Measurements from ENCODE around the gene MRPL21. TPM values are rescaled to one million over a fixed set of nuclear protein-coding genes. Genes with fewer than 3 reads are reported as not detected.

MRPL21 gene
- total and polyA plus RNA-seq, 2 experiments from 2014 or later, result 62.4 to 232 TPM

GRCh38 chr11:68900835-68901381 lies 2.7 kb downstream of the MRPL21 start:
- Mint-ChIP-seq H3K27ac (no peak overlapping the region), H3K4me1 (peaks cover 33% of the 10 kb centered on the region), H3K4me3 (no peak overlapping the region), H3K9me3 (no peaks in the 10 kb centered on the region), H3K27me3 (ENCODE audit: insufficient read depth, low read depth, poor library complexity) (peaks cover 8% of the 10 kb centered on the region), H3K36me3 (ENCODE audit: low read depth) (peaks cover 43% of the 10 kb centered on the region)
- no peak overlapping the region for H3K4me2 ChIP-seq
- DNase-seq (ENCODE audit: low spot score) (no peak), ATAC-seq (no peak)
- no peaks in the 10 kb centered on the region for H3K27me3 ChIP-seq (ENCODE audit: insufficient read depth)
- no peak overlapping the region for H3K27ac ChIP-seq (ENCODE audit: low read depth)
- TF ChIP-seq EZH2 (IDR thresholded peaks at IDR 0.05; ENCODE audit: low read depth, unreplicated experiment) (no peak), ETS1 (IDR thresholded peaks at IDR 0.05) (no peak), ZNF331 (CRISPR knock-in tag; IDR thresholded peaks at IDR 0.05; ENCODE audit: low read depth) (no peak), EZH2phosphoT487 (IDR thresholded peaks at IDR 0.05; ENCODE audit: unreplicated experiment) (no peak), JUNB (IDR thresholded peaks at IDR 0.05; ENCODE audit: unreplicated experiment) (no peak), NANOG (IDR thresholded peaks at IDR 0.05; ENCODE audit: borderline replicate concordance) (no peak), ZNF462 (CRISPR knock-in tag; IDR thresholded peaks at IDR 0.05) (no peak), STAT1 (IDR thresholded peaks at IDR 0.05; ENCODE audit: unreplicated experiment) (no peak), POLR2AphosphoS5 (IDR thresholded peaks at IDR 0.05; ENCODE audit: low read depth) (no peak), REST (IDR thresholded peaks at IDR 0.05; ENCODE audit: unreplicated experiment) (no peak), CTCF (conservative IDR thresholded peaks at IDR 0.05; ENCODE audit: low read depth in 2 of 2) (no peak), ZNF114 (CRISPR knock-in tag; IDR thresholded peaks at IDR 0.05) (no peak), CREB1 (CRISPR knock-in tag; IDR thresholded peaks at IDR 0.05; ENCODE audit: low read depth) (no peak)
- no peak overlapping the region for H3K4me3 ChIP-seq
- H2AFZ ChIP-seq, result no peak overlapping the region
- peaks cover 11% of the 10 kb centered on the region; the same call in 1 of the 2 replicates for H3K36me3 ChIP-seq (ENCODE audit: insufficient read depth)
- peaks cover 63% of the 10 kb centered on the region for H3K79me2 ChIP-seq (replicated peaks; ENCODE audit: insufficient read depth)
- H3F3A ChIP-seq (replicated peaks; ENCODE audit: low read depth), result 0 out of 2 replicates have a peak, but pooled peaks cover 3% of the 10 kb centered on the region
- H4K20me1 ChIP-seq (replicated peaks; ENCODE audit: insufficient read depth), result peaks cover 16% of the 10 kb centered on the region; the same call in 1 of the 2 replicates
- H3K9me2 ChIP-seq (ENCODE audit: insufficient read depth), result no peaks in the 10 kb centered on the region
- peaks cover 14% of the 10 kb centered on the region for H3K4me1 ChIP-seq (ENCODE audit: insufficient read depth)

Measured in GM23338 (cell line).